ENCODE data around the gene ANXA1. TPM values are rescaled to one million over a fixed set of nuclear protein-coding genes. Genes with fewer than 3 reads are reported as not detected.

The ANXA1 gene
- total RNA-seq, 4 donors from 2014 or later = 358 to 550 (median 501) TPM

GRCh38 chr9:73143711-73144328 is 7.8 kb upstream of the ANXA1 start:
- WGBS = 13% methylated on average over 2 of the region's 2 CpGs
- Histone ChIP-seq H3K4me1 (peaks cover 42% of the 10 kb centered on the region), H3K4me3 (no peak overlapping the region), H3K36me3 (no peaks in the 10 kb centered on the region), H3K27ac (no peak overlapping the region), H3K9me3 (no peaks in the 10 kb centered on the region), H3K27me3 (no peaks in the 10 kb centered on the region)
- TF ChIP-seq POLR2A (IDR thresholded peaks at IDR 0.05) (no peak), POLR2AphosphoS5 (IDR thresholded peaks at IDR 0.05) (no peak), CTCF (IDR thresholded peaks at IDR 0.05) (no peak), EP300 (IDR thresholded peaks at IDR 0.05) (no peak)
- no peak for DNase-seq (ENCODE audit: low spot score in 2 of 2)

- 69% methylated on average over 2 of the region's 2 CpGs for WGBS
- Histone ChIP-seq H3K9me3 (no peaks in the 10 kb centered on the region), H3K4me3 (no peak overlapping the region), H3K4me1 (peaks cover 58% of the 10 kb centered on the region), H3K27me3 (no peaks in the 10 kb centered on the region), H3K27ac (no peak overlapping the region), H3K36me3 (no peaks in the 10 kb centered on the region)
- no peak for DNase-seq (ENCODE audit: low spot score in 2 of 2)
- no peak for TF ChIP-seq CTCF (IDR thresholded peaks at IDR 0.05)
- TF ChIP-seq POLR2A (IDR thresholded peaks at IDR 0.05) = no peak
- TF ChIP-seq POLR2AphosphoS5 (IDR thresholded peaks at IDR 0.05) = no peak
- TF ChIP-seq EP300 (IDR thresholded peaks at IDR 0.05) = no peak
Measured at GRCh38 chr9:73146111-73146815, 5.4 kb upstream of the ANXA1 start.

GRCh38 chr9:73148447-73148937 is 3.2 kb upstream of the ANXA1 start:
- Histone ChIP-seq H3K36me3 (no peaks in the 10 kb centered on the region), H3K4me3 (no peak overlapping the region), H3K27me3 (no peaks in the 10 kb centered on the region), H3K4me1 (peaks cover 52% of the 10 kb centered on the region), H3K27ac (peak overlapping the region; percentile 73), H3K9me3 (no peaks in the 10 kb centered on the region)
- no peak for DNase-seq (ENCODE audit: low spot score in 2 of 2)
- TF ChIP-seq CTCF (IDR thresholded peaks at IDR 0.05) (no peak), POLR2A (IDR thresholded peaks at IDR 0.05) (no peak), POLR2AphosphoS5 (IDR thresholded peaks at IDR 0.05) (no peak), EP300 (IDR thresholded peaks at IDR 0.05) (no peak)
- 76% methylated on average over 3 of the region's 3 CpGs for WGBS

GRCh38 chr9:73149371-73150067 is 2.1 kb upstream of the ANXA1 start:
- DNase-seq (ENCODE audit: low spot score in 2 of 2) = no peak
- Histone ChIP-seq H3K27me3 (no peaks in the 10 kb centered on the region), H3K27ac (peak overlapping the region; percentile 82), H3K4me3 (no peak overlapping the region), H3K4me1 (peaks cover 52% of the 10 kb centered on the region), H3K36me3 (no peaks in the 10 kb centered on the region), H3K9me3 (no peaks in the 10 kb centered on the region)
- 13% methylated on average over 4 of the region's 4 CpGs for WGBS
- no peak for TF ChIP-seq CTCF (IDR thresholded peaks at IDR 0.05)
- TF ChIP-seq POLR2AphosphoS5 (IDR thresholded peaks at IDR 0.05) = no peak
- TF ChIP-seq EP300 (IDR thresholded peaks at IDR 0.05) = no peak
- no peak for TF ChIP-seq POLR2A (IDR thresholded peaks at IDR 0.05)

- no peak for DNase-seq (ENCODE audit: low spot score in 2 of 2)
- Histone ChIP-seq H3K27me3 (no peaks in the 10 kb centered on the region), H3K9me3 (no peaks in the 10 kb centered on the region), H3K4me3 (peak overlapping the region; percentile 52), H3K36me3 (no peaks in the 10 kb centered on the region), H3K27ac (peak overlapping the region; percentile 82), H3K4me1 (peaks cover 80% of the 10 kb centered on the region)
- TF ChIP-seq CTCF (IDR thresholded peaks at IDR 0.05) = no peak
- no peak for TF ChIP-seq POLR2AphosphoS5 (IDR thresholded peaks at IDR 0.05)
- no peak for TF ChIP-seq EP300 (IDR thresholded peaks at IDR 0.05)
- TF ChIP-seq POLR2A (IDR thresholded peaks at IDR 0.05) = no peak
Measured at GRCh38 chr9:73152543-73152844, 829 bp downstream of the ANXA1 start.

All from suprapubic skin (tissue), 4 donors.